ENCODE measurements around the gene RAB3GAP1.
A peak's percentile ranks its signal among the peaks of the same experiment; 100 is the strongest.

The RAB3GAP1 gene

GRCh38 chr2:135052042-135052876 is at the start of gene RAB3GAP1:
Gene RAB3GAP1, plus strand, starts transcription at chr2:135052292. Its CDS starts 16 bp downstream, at chr2:135052308.
- Histone ChIP-seq H3K4me3 (peak within 1 kb of the TSS; percentile 85), H3K36me3 (replicated peaks) (no peaks in the 10 kb centered on the region), H3K27me3 (ENCODE audit: low read depth) (no peaks in the 10 kb centered on the region), H3K9me3 (no peaks in the 10 kb centered on the region), H3K4me1 (peaks cover 14% of the 10 kb centered on the region)
- in situ Hi-C loops (cut with MboI; ENCODE audit: low sequenced_read_pairs): no loop called here
- peak; percentile 82 to 86 for DNase-seq (ENCODE audit: low spot score in 2 of 2)

- in situ Hi-C loops (cut with MboI; ENCODE audit: low sequenced_read_pairs): no loop called here
- H3K9me3 ChIP-seq: no peaks in the 10 kb centered on the region
- H3K27me3 ChIP-seq (ENCODE audit: low read depth): peaks cover 3% of the 10 kb centered on the region; the same call in 1 of the 2 replicates
- H3K36me3 ChIP-seq (replicated peaks): no peaks in the 10 kb centered on the region
- H3K4me1 ChIP-seq: no peaks in the 10 kb centered on the region
- DNase-seq (ENCODE audit: low spot score in 2 of 2): no peak
- H3K4me3 ChIP-seq: no peak overlapping the region
Measured at GRCh38 chr2:135002836-135003235, 49.3 kb upstream of the RAB3GAP1 start.

GRCh38 chr2:135004005-135004746 is 47.9 kb upstream of the RAB3GAP1 start:
- in situ Hi-C loops (cut with MboI; ENCODE audit: low sequenced_read_pairs): no loop called here
- DNase-seq (ENCODE audit: low spot score in 2 of 2): peak; percentile 69 to 84
- H3K4me3 ChIP-seq: no peak overlapping the region
- no peaks in the 10 kb centered on the region for H3K36me3 ChIP-seq (replicated peaks)
- H3K4me1 ChIP-seq: no peaks in the 10 kb centered on the region
- H3K9me3 ChIP-seq: no peaks in the 10 kb centered on the region
- H3K27me3 ChIP-seq (ENCODE audit: low read depth): peaks cover 3% of the 10 kb centered on the region; the same call in 1 of the 2 replicates

- no peak for DNase-seq (ENCODE audit: low spot score in 2 of 2)
- in situ Hi-C loops (cut with MboI; ENCODE audit: low sequenced_read_pairs): no loop called here
- Histone ChIP-seq H3K27me3 (ENCODE audit: low read depth) (peaks cover 3% of the 10 kb centered on the region; the same call in 1 of the 2 replicates), H3K36me3 (replicated peaks) (no peaks in the 10 kb centered on the region), H3K9me3 (no peaks in the 10 kb centered on the region), H3K4me1 (no peaks in the 10 kb centered on the region), H3K4me3 (no peak overlapping the region)
Measured at GRCh38 chr2:135005753-135006152, 46.3 kb upstream of the RAB3GAP1 start.

- no peaks in the 10 kb centered on the region for H3K9me3 ChIP-seq
- no peak for DNase-seq (ENCODE audit: low spot score in 2 of 2)
- H3K4me3 ChIP-seq: no peak overlapping the region
- no peaks in the 10 kb centered on the region for H3K36me3 ChIP-seq (replicated peaks)
- in situ Hi-C loops (cut with MboI; ENCODE audit: low sequenced_read_pairs): no loop called here
- peaks cover 3% of the 10 kb centered on the region; the same call in 1 of the 2 replicates for H3K27me3 ChIP-seq (ENCODE audit: low read depth)
- no peaks in the 10 kb centered on the region for H3K4me1 ChIP-seq
Measured at GRCh38 chr2:135009339-135009738, 42.8 kb upstream of the RAB3GAP1 start.

- Histone ChIP-seq H3K4me1 (no peaks in the 10 kb centered on the region), H3K4me3 (no peak overlapping the region), H3K27me3 (ENCODE audit: low read depth) (no peaks in the 10 kb centered on the region; the same call in 1 of the 2 replicates), H3K9me3 (no peaks in the 10 kb centered on the region), H3K36me3 (replicated peaks) (no peaks in the 10 kb centered on the region)
- in situ Hi-C loops (cut with MboI; ENCODE audit: low sequenced_read_pairs): no loop called here
- no peak for DNase-seq (ENCODE audit: low spot score in 2 of 2)
Measured at GRCh38 chr2:135010200-135010942, 41.7 kb upstream of the RAB3GAP1 start.

- Histone ChIP-seq H3K9me3 (0 out of 2 replicates have a peak, but pooled peaks cover 2% of the 10 kb centered on the region), H3K27me3 (ENCODE audit: low read depth) (no peaks in the 10 kb centered on the region), H3K4me1 (no peaks in the 10 kb centered on the region), H3K36me3 (replicated peaks) (no peaks in the 10 kb centered on the region), H3K4me3 (no peak overlapping the region)
- DNase-seq (ENCODE audit: low spot score in 2 of 2): no peak
- in situ Hi-C loops (cut with MboI; ENCODE audit: low sequenced_read_pairs): no loop called here
Measured at GRCh38 chr2:135011633-135012032, 40.5 kb upstream of the RAB3GAP1 start.

- Histone ChIP-seq H3K9me3 (no peaks in the 10 kb centered on the region), H3K4me1 (no peaks in the 10 kb centered on the region), H3K36me3 (replicated peaks) (no peaks in the 10 kb centered on the region), H3K27me3 (ENCODE audit: low read depth) (no peaks in the 10 kb centered on the region), H3K4me3 (no peak overlapping the region)
- in situ Hi-C loops (cut with MboI; ENCODE audit: low sequenced_read_pairs): no loop called here
- DNase-seq (ENCODE audit: low spot score in 2 of 2): no peak
Measured at GRCh38 chr2:135021618-135022017, 30.5 kb upstream of the RAB3GAP1 start.

- Histone ChIP-seq H3K9me3 (no peaks in the 10 kb centered on the region), H3K27me3 (ENCODE audit: low read depth) (no peaks in the 10 kb centered on the region)
- in situ Hi-C loops (cut with MboI; ENCODE audit: low sequenced_read_pairs): no loop called here
Measured at GRCh38 chr2:135022952-135023880, 28.9 kb upstream of the RAB3GAP1 start.

GRCh38 chr2:135023886-135024485 is 28.1 kb upstream of the RAB3GAP1 start:
- Histone ChIP-seq H3K36me3 (replicated peaks) (no peaks in the 10 kb centered on the region), H3K9me3 (no peaks in the 10 kb centered on the region), H3K4me3 (no peak overlapping the region), H3K4me1 (no peaks in the 10 kb centered on the region), H3K27me3 (ENCODE audit: low read depth) (no peaks in the 10 kb centered on the region)
- in situ Hi-C loops (cut with MboI; ENCODE audit: low sequenced_read_pairs): no loop called here
- DNase-seq (ENCODE audit: low spot score in 2 of 2): no peak

More at GRCh38 chr2:135022952-135023880, 28.9 kb upstream of the RAB3GAP1 start:
- Histone ChIP-seq H3K4me1 (no peaks in the 10 kb centered on the region), H3K4me3 (no peak overlapping the region), H3K36me3 (replicated peaks) (no peaks in the 10 kb centered on the region)
- DNase-seq (ENCODE audit: low spot score in 2 of 2): no peak

- no peaks in the 10 kb centered on the region for H3K36me3 ChIP-seq (replicated peaks)
Measured at GRCh38 chr2:135029481-135030134, 22.5 kb upstream of the RAB3GAP1 start.

GRCh38 chr2:135030826-135031225 is 21.3 kb upstream of the RAB3GAP1 start:
- H3K4me1 ChIP-seq: no peaks in the 10 kb centered on the region
- DNase-seq (ENCODE audit: low spot score in 2 of 2): no peak
- in situ Hi-C loops (cut with MboI; ENCODE audit: low sequenced_read_pairs): no loop called here
- H3K27me3 ChIP-seq (ENCODE audit: low read depth): no peaks in the 10 kb centered on the region
- no peaks in the 10 kb centered on the region for H3K9me3 ChIP-seq
- no peaks in the 10 kb centered on the region for H3K36me3 ChIP-seq (replicated peaks)
- no peak overlapping the region for H3K4me3 ChIP-seq

More at GRCh38 chr2:135029481-135030134, 22.5 kb upstream of the RAB3GAP1 start:
- no peaks in the 10 kb centered on the region for H3K9me3 ChIP-seq
- no peaks in the 10 kb centered on the region for H3K4me1 ChIP-seq
- H3K4me3 ChIP-seq: no peak overlapping the region
- no peaks in the 10 kb centered on the region for H3K27me3 ChIP-seq (ENCODE audit: low read depth)
- no peak for DNase-seq (ENCODE audit: low spot score in 2 of 2)
- in situ Hi-C loops (cut with MboI; ENCODE audit: low sequenced_read_pairs): no loop called here
